Measurements from ENCODE around the gene CAMK2G.

- TF ChIP-seq POLR2AphosphoS2 (conservative IDR thresholded peaks at IDR 0.05; ENCODE audit: low read length) (no peak), CTCF (IDR thresholded peaks at IDR 0.05) (no peak), REST (IDR thresholded peaks at IDR 0.05) (no peak), EP300 (IDR thresholded peaks at IDR 0.05) (no peak), RCOR1 (IDR thresholded peaks at IDR 0.05; ENCODE audit: low read depth, low read length) (no peak), CHD2 (IDR thresholded peaks at IDR 0.05; ENCODE audit: low read length, partially characterized antibody) (no peak), CBX2 (IDR thresholded peaks at IDR 0.05; ENCODE audit: borderline replicate concordance, low read depth) (no peak), POLR2A (IDR thresholded peaks at IDR 0.05; ENCODE audit: low read length) (no peak), SREBF2 (IDR thresholded peaks at IDR 0.05) (no peak), USF2 (IDR thresholded peaks at IDR 0.05) (no peak), MAFK (IDR thresholded peaks at IDR 0.05; ENCODE audit: partially characterized antibody) (no peak), RAD21 (conservative IDR thresholded peaks at IDR 0.05 in 1 of 2, IDR thresholded peaks at IDR 0.05 in 1 of 2) (no peak), MAX (IDR thresholded peaks at IDR 0.05) (no peak), HDAC2 (IDR thresholded peaks at IDR 0.05) (no peak)
Observed at GRCh38 chr10:73837072-73837471, 37.3 kb downstream of the CAMK2G start.
